ENCODE results near the gene BLCAP.

- TF ChIP-seq POLR2A (IDR thresholded peaks at IDR 0.05; ENCODE audit: low read length) (no peak), GATA1 (IDR thresholded peaks at IDR 0.05; ENCODE audit: low read depth, low read length) (no peak)
These were observed 28.9 kb upstream of the BLCAP start for GRCh38 chr20:37556538-37556937.

Measured in erythroblast (primary cell).